GM12891 (cell line): ENCODE measurements around the gene CMIP.

Experiments
- POLR2A ChIP-seq: IDR thresholded peaks from 2 replicates; pipeline ENCODE4 v1.6.1; 2011; ENCODE audit warnings: low read depth, low read length, control low read depth
- POLR2AphosphoS5 ChIP-seq: IDR thresholded peaks from 2 replicates; pipeline ENCODE4 v1.6.1; 2011; ENCODE audit warnings: low read depth, low read length, control low read depth
- POU2F2 ChIP-seq: IDR thresholded peaks from 2 replicates; pipeline ENCODE4 v1.6.1; 2011; ENCODE audit warnings: low read depth, mild to moderate bottlenecking, control low read depth, low read length, moderate library complexity
- SPI1 ChIP-seq: IDR thresholded peaks from 2 replicates; pipeline ENCODE4 v1.6.1; 2011; ENCODE audit warnings: low read depth, low read length, control low read depth
- TAF1 ChIP-seq: IDR thresholded peaks from 2 replicates; pipeline ENCODE4 v1.6.1; 2011; ENCODE audit warnings: low read depth, low read length, control low read depth

DNA sequence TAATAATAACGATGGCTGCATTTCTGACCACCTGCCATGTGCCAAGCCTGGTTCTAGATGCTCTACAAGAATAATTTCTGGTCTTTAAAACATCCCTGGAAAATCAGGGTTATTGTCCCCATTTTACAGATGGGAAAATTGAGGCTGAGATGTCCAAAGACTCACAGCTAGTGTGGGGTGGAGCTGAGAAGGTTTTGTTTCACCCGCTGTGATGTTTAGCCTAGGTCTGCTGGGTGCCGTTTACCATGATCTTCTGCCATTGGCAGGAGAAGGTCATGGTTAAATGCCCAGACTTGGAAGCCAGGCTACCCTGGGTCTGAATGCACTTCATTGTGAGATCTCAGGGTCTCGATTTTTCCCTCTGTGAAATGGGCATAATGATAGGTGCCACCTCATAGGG is 175.4 kb downstream of the CMIP start:
- TF ChIP-seq TAF1 (no peak), POLR2AphosphoS5 (no peak), POLR2A (no peak), SPI1 (no peak), POU2F2 (no peak)
